GM19372 (cell line): Measurements from ENCODE around the gene PTGES3.
"Not testable (repeated sequence)": the region's sequence is repeated elsewhere in the genome, so short reads cannot be mapped to it uniquely, and the experiment has no call there.

ENCODE experiments used
- ATAC-seq: cut with Tn5 transposase; IDR thresholded peaks from one replicate; pipeline ENCODE4 v1.9.1; 2021; ENCODE audit warnings: mild to moderate bottlenecking, low read depth, moderate library complexity; ENCODE audit not compliant: unreplicated experiment

Gene PTGES3

GRCh38 chr12:56658921-56659320, 29.2 kb downstream of the PTGES3 start:
- ATAC-seq: no peak

GRCh38 chr12:56657416-56658379, 30.4 kb downstream of the PTGES3 start:
- no peak for ATAC-seq

GRCh38 chr12:56653781-56654180, 34.3 kb downstream of the PTGES3 start:
- ATAC-seq: not testable (repeated sequence)

- not testable (repeated sequence) for ATAC-seq
Measured at GRCh38 chr12:56648023-56648422, 40.1 kb downstream of the PTGES3 start.

GRCh38 chr12:56645717-56646446, 42.2 kb downstream of the PTGES3 start, which contains the start of gene ATP5F1B:
ATP5F1B (minus strand) TSS chr12:56645984; CDS start chr12:56645963, 21 bp downstream.
- peak; percentile 99 for ATAC-seq

GRCh38 chr12:56645201-56645716, 42.8 kb downstream of the PTGES3 start:
- ATAC-seq: no peak

- ATAC-seq: no peak
Measured at GRCh38 chr12:56644654-56645053, 43.4 kb downstream of the PTGES3 start.

GRCh38 chr12:56641219-56641618, 46.9 kb downstream of the PTGES3 start:
- no peak for ATAC-seq

- no peak for ATAC-seq
Measured at GRCh38 chr12:56637621-56638020, 50.5 kb downstream of the PTGES3 start.

- ATAC-seq: peak; percentile 50
Measured at GRCh38 chr12:56636675-56637540, 51.2 kb downstream of the PTGES3 start.

GRCh38 chr12:56635806-56636674, 52.0 kb downstream of the PTGES3 start:
- ATAC-seq: peak; percentile 41

GRCh38 chr12:56634837-56635791, 53.0 kb downstream of the PTGES3 start:
- peak; percentile 31 for ATAC-seq

- ATAC-seq: no peak
Measured at GRCh38 chr12:56634242-56634836, 53.7 kb downstream of the PTGES3 start.

- no peak for ATAC-seq
Measured at GRCh38 chr12:56633468-56634241, 54.4 kb downstream of the PTGES3 start.

GRCh38 chr12:56632701-56633467, 55.2 kb downstream of the PTGES3 start:
- no peak for ATAC-seq
